SK-N-SH (cell line): Measurements from ENCODE around the gene UBN2. TPM values are rescaled to one million over a fixed set of nuclear protein-coding genes. Genes with fewer than 3 reads are reported as not detected.

Experiments
- CTCF ChIA-PET: fragments of 300-600, 350-600 bp; formaldehyde crosslinking; extraction: SDS; loops from one replicate; lab custom pipeline; 2021; lab: Yijun Ruan, JAX
- POLR2A ChIA-PET: fragments of 350-600 bp; sonication (Branson Sonifier 250); formaldehyde crosslinking; extraction: SDS; loops from one replicate; lab custom pipeline; 2020; ENCODE audit warnings: antibody characterized with exemption, inconsistent platforms; lab: Yijun Ruan, JAX
- DNase-seq: peaks from one replicate; pipeline ENCODE4 v3.0.0; 2012
- H2AFZ ChIP-seq: fragments of 200-600 bp; sonication (generic); 2 replicates; pipeline ENCODE4 v1.8.1; 2016; ENCODE audit warnings: antibody characterized with exemption, mild to moderate bottlenecking, low read depth
- H3F3A ChIP-seq: fragments of 200-600 bp; sonication (generic); replicated peaks from 2 replicates; pipeline ENCODE3; 2016; ENCODE audit warnings: antibody characterized with exemption, mild to moderate bottlenecking; ENCODE audit not compliant: insufficient read depth
- H3K27ac ChIP-seq, 2 experiments: fragments of 200-500 bp in 1 of 2; fragments of 200-600 bp in 1 of 2; sonication (Bioruptor generic) in 1 of 2; sonication (generic), shearing (Covaris generic) in 1 of 2; 2 replicates each; pipeline versions ENCODE4 v1.5.1 to v1.6.1; 2014 to 2016; ENCODE audit warnings: low read depth in 2 of 2, inconsistent platforms in 1 of 2, low read length in 1 of 2, mild to moderate bottlenecking in 1 of 2, mixed read lengths in 1 of 2
- H3K27me3 ChIP-seq: fragments of 200-600 bp; sonication (generic), shearing (Covaris generic); 2 replicates; pipeline ENCODE4 v1.6.1; 2016; ENCODE audit warnings: mixed run types; ENCODE audit not compliant: insufficient read depth
- H3K36me3 ChIP-seq, 2 experiments: fragments of 200-500 bp in 1 of 2; fragments of 200-600 bp in 1 of 2; sonication (Bioruptor generic) in 1 of 2; sonication (generic) in 1 of 2; replicated peaks in 1 of 2; 2 replicates each; pipeline versions ENCODE3 to v1.5.1; 2014 to 2016; ENCODE audit warnings: low read length in 1 of 2, mild to moderate bottlenecking in 1 of 2; ENCODE audit not compliant: insufficient read depth in 2 of 2, control insufficient read depth in 1 of 2
- H3K4me1 ChIP-seq, 2 experiments: fragments of 200-500 bp in 1 of 2; fragments of 200-600 bp in 1 of 2; sonication (Bioruptor generic) in 1 of 2; sonication (generic), shearing (Covaris generic) in 1 of 2; 2 replicates each; pipeline versions ENCODE4 v1.5.1 to v1.6.1; 2014 to 2016; ENCODE audit warnings: low read depth in 1 of 2, low read length in 1 of 2, mixed run types in 1 of 2; ENCODE audit not compliant: insufficient read depth in 2 of 2, control insufficient read depth in 1 of 2
- H3K4me2 ChIP-seq: fragments of 200-600 bp; sonication (generic), shearing (Covaris generic); 2 replicates; pipeline ENCODE4 v1.6.1; 2017; ENCODE audit warnings: mixed run types
- H3K4me3 ChIP-seq, 2 experiments: fragments of 200-500 bp in 1 of 2; fragments of 200-600 bp in 1 of 2; sonication (Bioruptor generic) in 1 of 2; sonication (generic), shearing (Covaris generic) in 1 of 2; 2 replicates each; pipeline versions ENCODE4 v1.5.1 to v1.8.1; 2014 to 2016; ENCODE audit warnings: low read depth in 2 of 2, inconsistent platforms in 1 of 2, low read length in 1 of 2, mild to moderate bottlenecking in 1 of 2, mixed read lengths in 1 of 2, moderate library complexity in 1 of 2
- H3K79me2 ChIP-seq: fragments of 200-600 bp; sonication (generic); 2 replicates; pipeline ENCODE4 v1.8.1; 2017; ENCODE audit warnings: mild to moderate bottlenecking; ENCODE audit not compliant: insufficient read depth
- H3K9ac ChIP-seq: fragments of 200-600 bp; sonication (generic); 2 replicates; pipeline ENCODE4 v1.6.1; 2017; ENCODE audit warnings: mixed run types
- H3K9me2 ChIP-seq: fragments of 200-600 bp; sonication (generic); 2 replicates; pipeline ENCODE4 v1.6.1; 2017; ENCODE audit warnings: mixed run types
- H3K9me3 ChIP-seq: fragments of 200-600 bp; sonication (generic); 2 replicates; pipeline ENCODE4 v1.6.1; 2017; ENCODE audit warnings: mixed run types, mild to moderate bottlenecking, moderate library complexity
- H4K20me1 ChIP-seq: fragments of 200-600 bp; sonication (generic); 2 replicates; pipeline ENCODE4 v1.6.1; 2017; ENCODE audit warnings: mild to moderate bottlenecking, mixed run types; ENCODE audit not compliant: insufficient read depth
- CHD2 ChIP-seq: fragments of 150-350 bp; IDR thresholded peaks from 2 replicates; pipeline ENCODE4 v1.6.1; 2018; ENCODE audit warnings: low read length; ENCODE audit not compliant: partially characterized antibody
- FOSL2 ChIP-seq: IDR thresholded peaks from 2 replicates; pipeline ENCODE4 v1.4.0; 2012; ENCODE audit warnings: low read depth, mild to moderate bottlenecking, moderate library complexity, borderline replicate concordance
- FOXJ3 ChIP-seq: sonication (generic); formaldehyde crosslinking; IDR thresholded peaks from 2 replicates; pipeline ENCODE4 v1.5.1; 2020; ENCODE audit warnings: mild to moderate bottlenecking, missing genetic modification reagents
- FOXM1 ChIP-seq: IDR thresholded peaks from 2 replicates; pipeline ENCODE4 v1.4.0; 2012; ENCODE audit warnings: low read depth, mild to moderate bottlenecking
- GATA2 ChIP-seq: sonication (generic); formaldehyde crosslinking; IDR thresholded peaks from 2 replicates; pipeline ENCODE4 v1.5.0; 2020; ENCODE audit warnings: mild to moderate bottlenecking, missing genetic modification reagents
- MEF2A ChIP-seq: IDR thresholded peaks from 2 replicates; pipeline ENCODE4 v1.4.0; 2012; ENCODE audit warnings: low read depth, borderline replicate concordance
- NFIC ChIP-seq: IDR thresholded peaks from 2 replicates; pipeline ENCODE4 v1.4.0; 2012; ENCODE audit warnings: borderline replicate concordance
- NRF1 ChIP-seq: IDR thresholded peaks from 2 replicates; pipeline ENCODE4 v1.6.1; 2012; ENCODE audit warnings: low read depth, mild to moderate bottlenecking, low read length
- POLR2AphosphoS5 ChIP-seq: IDR thresholded peaks from 2 replicates; pipeline ENCODE4 v1.6.1; 2012; ENCODE audit warnings: low read depth, low read length
- RAD21 ChIP-seq: IDR thresholded peaks from 2 replicates; pipeline ENCODE4 v1.6.1; 2012; ENCODE audit warnings: mild to moderate bottlenecking, low read length
- REST ChIP-seq: IDR thresholded peaks from 2 replicates; pipeline ENCODE4 v1.6.1; 2012; ENCODE audit warnings: mild to moderate bottlenecking, low read depth, low read length, moderate library complexity
- SIN3A ChIP-seq: IDR thresholded peaks from 2 replicates; pipeline ENCODE4 v1.6.1; 2012; ENCODE audit warnings: low read depth, mild to moderate bottlenecking, low read length, moderate library complexity, borderline replicate concordance
- WGBS: methylation state at CpG from one replicate; pipeline ENCODE4 v1.1.6; 2017; ENCODE audit warnings: low lambda C conversion rate; 5-methylcytosine and 5-hydroxymethylcytosine counted together
- polyA plus RNA-seq, 3 experiments: library from polyadenylated mRNA; depleted of rRNA; stranded (reverse); fragments of >200 nt; gene quantifications; 2 replicates each; pipeline ENCODE4 v1.2.3, GENCODE V29; 2012
- TF ChIP-seq, protein P1 (sequence below): fragments of 200-600 bp; sonication (generic); IDR thresholded peaks from 2 replicates; pipeline ENCODE4 v1.6.1; 2017; ENCODE audit warnings: antibody characterized with exemption, mild to moderate bottlenecking, moderate library complexity

The UBN2 gene
- polyA plus RNA-seq, 1 of the 3 experiments (the other 2 are of a cell fraction), result 2.0 TPM

DNA sequence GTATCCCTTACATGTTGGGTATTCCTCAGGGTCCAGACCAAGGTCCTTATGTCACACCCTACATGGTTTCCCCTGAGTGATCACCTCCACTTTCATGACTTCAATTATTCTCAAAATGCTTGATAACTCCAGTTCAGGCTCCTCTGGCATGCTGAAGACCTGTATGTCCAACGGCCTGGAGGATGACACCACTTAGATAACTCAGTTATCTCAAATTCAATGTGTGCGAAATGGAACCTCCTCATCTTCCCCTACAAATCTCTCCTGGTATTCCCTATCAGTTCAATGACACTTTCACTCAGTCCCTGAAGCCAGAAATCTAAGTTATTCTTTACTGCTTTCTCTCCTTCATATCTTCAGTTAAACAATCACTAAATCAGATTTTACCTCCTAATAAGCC lies 120.0 kb downstream of the UBN2 start:
- TF ChIP-seq NRF1, result no peak
- no peak for TF ChIP-seq POLR2AphosphoS5
- TF ChIP-seq FOSL2, result no peak
- no peak for TF ChIP-seq RAD21
- no peak for TF ChIP-seq CHD2
- no peak for TF ChIP-seq SIN3A
- TF ChIP-seq FOXJ3 (CRISPR knock-in tag), result no peak
- TF ChIP-seq GATA2 (CRISPR knock-in tag), result no peak
- no peak for TF ChIP-seq REST
- no peak overlapping the region for H3K27ac ChIP-seq
- peaks cover 6% of the 10 kb centered on the region for H3F3A ChIP-seq
- no peaks in the 10 kb centered on the region for H3K27me3 ChIP-seq
- DNase-seq, result no peak
- H3K4me1 ChIP-seq, result no peaks in the 10 kb centered on the region
- H3K9ac ChIP-seq, result no peak overlapping the region
- H3K9me3 ChIP-seq, result no peaks in the 10 kb centered on the region
- H2AFZ ChIP-seq, result no peak overlapping the region
- no peaks in the 10 kb centered on the region for H4K20me1 ChIP-seq
- ChIA-PET POLR2A (no interaction called here), CTCF (interaction anchor here (1.3 kb wide), 1 partner anchor 11 kb away, joined by 5 read pairs; no protein-coding TSS in a partner anchor)
- H3K4me2 ChIP-seq, result no peak overlapping the region
- H3K9me2 ChIP-seq, result no peaks in the 10 kb centered on the region
- H3K36me3 ChIP-seq, result peaks cover 13 to 25% of the 10 kb centered on the region in 2 experiments
- no peaks in the 10 kb centered on the region for H3K79me2 ChIP-seq
- no peak overlapping the region for H3K4me3 ChIP-seq
- 76% methylated on average over 2 of the region's 2 CpGs for WGBS

DNA sequence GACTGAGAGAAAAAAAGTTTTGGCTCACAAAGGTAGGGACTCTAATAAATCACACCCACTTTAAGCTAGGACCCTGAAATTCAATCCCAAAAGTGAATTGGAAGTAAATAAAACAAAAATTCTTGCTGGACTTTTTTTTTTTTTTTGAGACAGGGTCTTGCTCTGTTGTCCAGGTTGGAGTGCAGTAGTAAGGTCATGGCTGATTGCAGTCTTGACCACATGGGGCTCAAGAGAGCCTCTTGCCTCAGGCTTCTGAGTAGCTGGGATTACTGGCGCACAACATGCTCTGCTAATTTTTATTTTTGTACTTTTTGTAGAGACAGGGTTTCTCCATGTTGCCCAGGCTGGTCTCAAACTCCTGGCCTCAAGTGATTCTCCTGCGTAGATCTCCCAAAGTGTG lies 123.7 kb downstream of the UBN2 start:
- H3K4me1 ChIP-seq, result no peaks in the 10 kb centered on the region
- DNase-seq, result no peak
- no peak overlapping the region for H3K4me2 ChIP-seq
- H3K36me3 ChIP-seq, result peaks cover 4 to 15% of the 10 kb centered on the region in 2 experiments
- ChIA-PET CTCF (interaction anchor here (1.0 to 1.6 kb wide), 2 partner anchors 12 to 15 kb away, joined by 3 to 5 read pairs; no protein-coding TSS in a partner anchor), POLR2A (interaction anchor here (0.7 kb wide), 1 partner anchor 14 kb away, joined by 3 read pairs; no protein-coding TSS in a partner anchor)
- H4K20me1 ChIP-seq, result no peaks in the 10 kb centered on the region
- H3K9ac ChIP-seq, result no peak overlapping the region
- 100% methylated on average over 2 of the region's 2 CpGs for WGBS
- no peaks in the 10 kb centered on the region for H3K27me3 ChIP-seq
- H3K4me3 ChIP-seq, result no peak overlapping the region
- no peak overlapping the region for H2AFZ ChIP-seq
- peaks cover 22% of the 10 kb centered on the region for H3K79me2 ChIP-seq
- peaks cover 25% of the 10 kb centered on the region for H3F3A ChIP-seq
- H3K9me3 ChIP-seq, result no peaks in the 10 kb centered on the region
- TF ChIP-seq REST (no peak), MEF2A (no peak), FOXJ3 (CRISPR knock-in tag) (no peak), NFIC (no peak), NRF1 (no peak), FOXM1 (no peak)
- TF ChIP-seq, protein P1, sequence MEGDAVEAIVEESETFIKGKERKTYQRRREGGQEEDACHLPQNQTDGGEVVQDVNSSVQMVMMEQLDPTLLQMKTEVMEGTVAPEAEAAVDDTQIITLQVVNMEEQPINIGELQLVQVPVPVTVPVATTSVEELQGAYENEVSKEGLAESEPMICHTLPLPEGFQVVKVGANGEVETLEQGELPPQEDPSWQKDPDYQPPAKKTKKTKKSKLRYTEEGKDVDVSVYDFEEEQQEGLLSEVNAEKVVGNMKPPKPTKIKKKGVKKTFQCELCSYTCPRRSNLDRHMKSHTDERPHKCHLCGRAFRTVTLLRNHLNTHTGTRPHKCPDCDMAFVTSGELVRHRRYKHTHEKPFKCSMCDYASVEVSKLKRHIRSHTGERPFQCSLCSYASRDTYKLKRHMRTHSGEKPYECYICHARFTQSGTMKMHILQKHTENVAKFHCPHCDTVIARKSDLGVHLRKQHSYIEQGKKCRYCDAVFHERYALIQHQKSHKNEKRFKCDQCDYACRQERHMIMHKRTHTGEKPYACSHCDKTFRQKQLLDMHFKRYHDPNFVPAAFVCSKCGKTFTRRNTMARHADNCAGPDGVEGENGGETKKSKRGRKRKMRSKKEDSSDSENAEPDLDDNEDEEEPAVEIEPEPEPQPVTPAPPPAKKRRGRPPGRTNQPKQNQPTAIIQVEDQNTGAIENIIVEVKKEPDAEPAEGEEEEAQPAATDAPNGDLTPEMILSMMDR, result no peak
- TF ChIP-seq, all 33 proteins: peak for 0
- Histone ChIP-seq H3K9me2 (no peaks in the 10 kb centered on the region), H3K27ac (no peak overlapping the region)
